ENCODE results near the gene C2CD2L.
"Not testable (repeated sequence)": the region's sequence is repeated elsewhere in the genome, so short reads cannot be mapped to it uniquely, and the experiment has no call there.

The C2CD2L gene

DNA sequence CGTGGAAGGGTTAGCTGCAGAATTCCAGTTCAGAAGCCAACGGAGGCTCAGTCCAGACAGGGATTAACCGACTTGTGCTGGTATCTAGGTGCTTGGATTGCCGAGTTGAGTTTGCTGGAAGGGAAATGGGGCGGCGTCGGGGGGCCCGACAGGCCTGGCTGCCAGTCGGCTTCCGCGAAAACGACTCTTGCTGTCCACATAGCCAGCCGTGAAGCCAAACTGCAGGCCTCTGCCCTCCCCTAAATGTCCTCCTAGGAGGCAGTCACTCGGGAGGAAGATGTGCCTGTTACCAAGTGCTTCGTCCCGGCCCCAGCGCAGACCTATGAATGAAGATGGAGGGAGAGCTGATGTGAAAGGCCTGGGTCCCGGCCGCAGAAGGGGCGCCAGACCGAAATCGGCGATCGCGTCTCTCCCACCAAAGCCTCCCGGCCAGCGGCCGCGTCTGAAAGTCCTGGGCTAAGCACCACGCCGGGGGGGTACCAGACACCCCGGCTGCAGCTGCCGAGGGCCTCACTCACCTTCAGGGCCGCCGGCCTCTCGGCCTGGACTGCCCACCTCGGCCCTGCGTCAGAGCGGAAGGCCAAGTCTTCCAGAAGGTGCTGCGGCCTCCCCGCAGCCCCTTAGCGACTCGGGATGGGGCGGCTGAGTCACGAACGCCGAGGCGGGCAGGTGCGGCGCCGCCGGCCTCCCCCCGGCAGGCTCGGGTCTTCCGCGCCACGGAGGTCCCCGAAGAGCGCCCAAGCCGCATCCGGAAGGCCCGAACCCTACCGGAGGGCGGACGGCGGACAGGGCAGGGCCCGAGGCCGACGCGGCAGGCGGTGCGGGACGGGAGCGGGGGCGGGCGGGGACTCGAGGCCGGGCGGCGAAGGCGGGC lies 13.0 kb upstream of the C2CD2L start:
- DNase-seq (ENCODE audit: low read depth, low spot score), result no peak

DNA sequence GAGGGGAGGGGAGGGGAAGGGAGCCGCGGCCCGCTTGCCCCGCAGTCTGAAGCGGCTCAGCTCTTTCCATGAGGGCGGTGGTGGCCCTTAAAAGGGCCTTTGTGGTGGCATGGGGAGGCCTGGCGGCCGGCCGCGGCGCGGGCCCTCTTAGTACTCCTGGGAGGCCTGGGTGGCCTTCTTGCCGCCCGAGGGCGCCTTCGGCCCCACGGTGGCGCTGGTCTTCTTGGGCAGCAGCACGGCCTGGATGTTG lies 12.4 kb upstream of the C2CD2L start:
- DNase-seq (ENCODE audit: low read depth, low spot score), result no peak

DNA sequence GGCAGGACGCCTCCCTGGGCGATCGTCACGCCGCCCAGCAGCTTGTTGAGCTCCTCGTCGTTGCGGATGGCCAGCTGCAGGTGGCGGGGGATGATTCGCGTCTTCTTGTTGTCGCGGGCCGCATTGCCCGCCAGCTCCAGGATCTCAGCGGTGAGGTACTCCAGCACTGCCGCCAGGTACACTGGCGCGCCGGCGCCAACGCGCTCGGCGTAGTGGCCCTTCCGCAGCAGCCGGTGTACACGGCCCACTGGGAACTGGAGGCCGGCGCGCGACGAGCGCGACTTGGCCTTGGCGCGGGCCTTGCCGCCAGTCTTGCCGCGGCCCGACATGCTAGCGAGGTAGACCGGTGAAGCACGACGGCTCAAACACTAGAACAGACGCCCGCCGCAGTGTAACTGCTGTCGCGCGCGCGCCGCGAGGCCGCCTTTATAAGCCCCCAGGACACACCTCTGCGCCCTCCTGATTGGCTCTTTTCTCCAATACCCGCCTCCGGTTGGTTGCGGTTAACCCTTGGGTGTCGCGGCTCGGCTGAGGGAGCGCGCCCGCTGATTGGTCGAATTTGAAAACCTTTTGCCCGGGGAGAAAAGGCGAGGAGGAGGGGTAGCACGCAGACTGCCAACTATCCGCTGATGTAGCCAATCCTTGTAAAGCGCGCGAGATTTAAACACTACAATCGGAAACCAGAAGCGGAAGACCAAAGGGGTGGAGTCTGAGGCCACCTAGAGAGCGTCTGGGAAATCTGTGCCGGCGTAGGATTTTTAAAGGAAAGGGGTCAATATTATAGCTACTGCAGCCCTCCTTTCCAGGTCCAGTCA lies 11.9 kb upstream of the C2CD2L start:
- peak; percentile 98 for DNase-seq (ENCODE audit: low read depth, low spot score)

DNA sequence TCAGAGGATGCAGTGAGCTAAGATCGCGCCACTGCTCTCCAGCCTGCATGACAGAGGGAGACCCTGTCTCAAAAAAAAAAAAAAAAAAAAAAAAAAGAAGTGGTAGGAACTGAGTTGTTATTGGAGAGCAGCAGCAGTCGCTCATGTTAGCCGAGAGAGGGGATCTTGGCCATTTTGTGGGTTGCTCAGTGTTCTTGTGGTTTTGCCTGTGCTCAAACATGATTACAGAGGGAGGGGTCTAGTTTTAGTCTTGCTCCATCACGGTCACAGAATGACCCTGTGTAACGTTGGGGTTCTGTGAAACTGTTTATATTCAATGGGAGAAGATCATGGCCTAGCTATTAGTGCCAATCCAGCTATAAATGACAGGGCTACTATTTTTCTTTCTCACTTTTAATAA lies 7.4 kb upstream of the C2CD2L start:
- no peak for DNase-seq (ENCODE audit: low read depth, low spot score)

DNA sequence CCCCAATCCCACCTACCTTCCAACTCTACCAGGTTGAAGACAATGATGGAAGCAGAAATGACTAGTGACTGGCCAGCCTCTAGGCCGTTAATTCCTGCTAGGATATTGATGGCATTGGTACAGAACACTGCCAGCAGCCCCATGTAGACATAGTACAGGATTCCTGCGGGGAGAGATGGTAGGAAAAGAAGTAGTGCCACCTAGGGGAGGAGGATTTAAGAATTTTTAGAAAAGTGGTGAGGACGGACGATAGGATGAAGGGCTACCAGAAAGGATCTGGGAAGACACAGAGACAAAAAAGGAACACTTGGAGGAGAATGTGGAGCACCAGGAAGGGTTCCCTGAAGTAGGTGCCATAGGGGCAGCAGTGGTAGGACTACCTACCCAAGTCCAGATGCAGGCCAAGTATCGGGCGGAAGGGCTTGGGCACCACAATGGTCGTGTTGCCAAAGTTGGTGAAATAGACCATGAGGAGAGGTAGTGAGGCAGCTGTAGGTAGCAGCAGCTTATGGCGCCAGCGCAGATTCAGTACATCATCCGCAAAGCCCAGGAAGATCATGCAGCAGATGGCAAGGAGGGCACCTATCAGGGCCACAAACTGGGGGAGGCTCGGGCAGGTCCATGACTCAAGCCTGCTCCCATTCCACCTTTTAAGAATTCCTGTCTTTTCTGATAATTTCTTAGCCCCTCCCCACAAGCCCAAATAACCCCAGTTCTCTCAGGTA lies 6.7 kb upstream of the C2CD2L start:
- DNase-seq (ENCODE audit: low read depth, low spot score), result no peak

DNA sequence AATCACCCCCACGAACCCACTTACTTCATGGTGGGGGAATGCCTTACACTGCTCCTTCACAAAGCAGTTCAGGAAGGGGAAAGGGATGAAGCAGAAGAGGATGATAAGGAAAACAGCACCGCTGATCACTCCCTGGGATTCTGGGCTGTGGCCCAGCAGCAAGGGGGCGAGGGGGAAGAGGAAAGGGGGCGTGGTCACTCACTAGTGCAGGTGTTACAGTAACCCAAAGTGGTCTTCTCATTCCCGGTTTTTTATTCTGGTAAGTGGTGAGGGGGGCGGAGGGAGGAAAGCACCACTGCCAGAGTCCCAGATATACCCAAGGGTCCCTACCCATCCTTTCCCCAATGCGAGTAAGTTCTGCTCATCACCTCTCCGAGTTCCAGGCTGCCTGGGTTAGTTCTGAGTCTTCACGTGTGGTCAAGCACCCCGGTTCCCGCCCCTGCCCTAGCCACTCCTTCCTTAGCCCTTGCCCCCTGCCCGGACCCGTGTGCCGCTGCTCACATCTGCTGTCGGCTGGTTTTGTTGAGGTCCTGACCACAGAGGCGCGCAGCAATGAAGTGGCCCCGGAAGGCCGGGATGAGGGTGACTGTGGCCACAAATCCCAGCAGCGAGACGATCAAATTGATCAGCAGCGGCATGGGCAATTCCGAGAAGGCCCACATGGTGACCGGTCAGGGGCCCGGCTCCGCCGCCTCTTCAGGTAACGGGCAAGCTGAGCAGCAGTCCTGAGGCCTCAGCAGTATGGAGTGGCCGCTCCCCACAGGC lies 6.0 kb upstream of the C2CD2L start:
- DNase-seq (ENCODE audit: low read depth, low spot score), result no peak

DNA sequence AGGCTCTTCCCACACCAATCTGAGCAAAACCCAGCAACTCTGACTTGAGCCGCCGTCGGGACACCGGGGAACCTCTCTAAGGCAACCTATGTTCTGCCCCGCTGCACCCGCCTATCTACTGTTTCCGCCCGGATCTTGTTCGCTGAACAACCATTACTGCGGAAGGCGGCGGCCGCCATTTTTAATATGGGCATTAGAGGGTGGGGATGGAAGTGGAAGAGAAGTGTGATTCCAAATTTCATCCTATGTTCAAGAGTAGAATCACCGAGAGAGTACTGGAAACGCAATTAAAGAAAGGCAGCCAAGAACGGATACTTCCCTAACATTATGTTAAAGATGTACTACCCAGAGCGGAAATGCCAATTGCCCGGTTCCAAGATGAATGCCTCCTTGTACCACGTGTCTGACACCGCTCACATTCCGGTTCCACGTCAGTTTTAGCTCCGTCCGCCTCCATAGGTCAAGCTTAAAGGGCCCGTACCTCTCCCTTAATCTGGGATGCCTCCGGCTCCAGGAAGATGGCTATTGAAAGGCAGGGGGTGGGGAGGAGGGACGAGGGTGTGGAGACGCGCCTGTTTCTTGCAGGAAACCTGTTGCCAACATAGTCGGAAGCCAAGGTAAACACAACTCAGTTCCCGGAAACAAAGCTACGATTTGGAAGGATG lies 5.3 kb upstream of the C2CD2L start, which contains the start of gene DPAGT1:
TSS of gene DPAGT1 (minus strand) at position 95 of the 665 bp plus-strand sequence. CDS start 198 bp downstream, outside the sequence.
- DNase-seq (ENCODE audit: low read depth, low spot score), result peak; percentile 89

DNA sequence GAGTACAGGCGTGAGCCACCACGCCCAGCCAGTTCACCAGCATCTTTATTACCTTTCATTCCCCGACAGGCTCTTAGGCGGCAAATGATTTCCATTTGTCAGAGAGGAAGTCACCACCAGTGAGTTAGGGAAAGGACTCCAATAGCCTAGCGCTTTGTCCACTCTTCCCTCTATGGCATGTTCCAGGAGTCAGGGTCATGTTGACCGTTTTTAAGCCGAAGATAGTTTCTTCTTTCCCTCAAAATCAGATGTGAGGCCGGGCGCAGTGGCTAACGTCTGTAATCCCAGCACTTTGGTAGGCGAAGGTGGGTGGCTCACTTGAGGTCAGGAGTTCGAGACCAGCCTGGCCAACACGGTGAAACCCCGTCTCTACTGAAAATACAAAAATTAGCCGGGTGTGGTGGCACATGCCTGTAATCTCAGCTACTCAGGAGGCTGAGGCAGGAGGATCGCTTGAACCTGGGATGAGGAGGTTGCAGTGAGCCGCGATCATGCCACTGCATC lies 3.9 kb upstream of the C2CD2L start:
- DNase-seq (ENCODE audit: low read depth, low spot score), result not testable (repeated sequence)

DNA sequence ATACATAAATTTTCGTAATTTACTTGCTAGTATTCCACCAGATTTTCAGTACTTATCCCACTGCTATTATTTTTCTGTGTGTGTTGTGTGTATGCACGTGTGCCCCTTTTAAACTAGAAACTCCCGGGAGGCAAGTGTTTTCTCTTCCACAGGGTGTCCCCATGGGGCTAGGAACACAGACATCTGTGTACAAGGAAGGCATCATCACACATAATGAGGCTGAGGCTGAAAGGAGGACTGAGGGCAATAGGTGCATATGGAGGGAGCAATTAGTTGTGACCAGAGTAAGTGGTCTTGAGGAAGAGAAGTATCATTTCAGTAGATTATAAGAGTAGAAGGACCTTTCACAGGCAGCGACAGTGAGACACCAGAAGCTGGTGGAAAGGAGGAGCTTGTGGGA lies 3.4 kb upstream of the C2CD2L start:
- DNase-seq (ENCODE audit: low read depth, low spot score), result no peak

DNA sequence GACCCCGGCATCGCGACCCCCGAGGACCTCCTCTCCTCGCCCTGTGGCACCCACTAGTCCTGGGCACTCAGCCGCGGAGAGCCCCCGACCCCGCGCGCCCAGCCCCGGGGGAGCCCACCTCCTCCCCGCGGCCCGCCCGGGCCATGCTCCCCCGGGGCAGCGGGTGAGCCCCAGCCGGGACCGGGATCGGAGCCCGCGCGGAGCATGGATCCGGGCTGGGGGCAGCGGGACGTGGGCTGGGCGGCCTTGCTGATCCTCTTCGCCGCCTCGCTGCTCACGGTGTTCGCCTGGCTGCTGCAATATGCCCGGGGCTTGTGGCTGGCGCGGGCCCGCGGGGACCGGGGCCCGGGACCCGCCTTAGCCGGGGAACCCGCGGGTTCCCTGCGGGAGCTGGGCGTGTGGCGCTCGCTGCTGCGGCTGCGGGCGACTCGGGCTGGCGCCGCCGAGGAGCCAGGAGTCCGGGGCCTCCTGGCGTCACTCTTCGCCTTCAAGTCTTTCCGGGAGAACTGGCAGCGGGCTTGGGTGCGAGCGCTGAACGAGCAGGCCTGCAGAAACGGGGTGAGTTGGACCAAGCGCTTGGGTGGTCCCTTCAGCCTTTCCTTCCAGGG lies 498 bp downstream of the C2CD2L start:
- DNase-seq (ENCODE audit: low read depth, low spot score), result no peak

DNA sequence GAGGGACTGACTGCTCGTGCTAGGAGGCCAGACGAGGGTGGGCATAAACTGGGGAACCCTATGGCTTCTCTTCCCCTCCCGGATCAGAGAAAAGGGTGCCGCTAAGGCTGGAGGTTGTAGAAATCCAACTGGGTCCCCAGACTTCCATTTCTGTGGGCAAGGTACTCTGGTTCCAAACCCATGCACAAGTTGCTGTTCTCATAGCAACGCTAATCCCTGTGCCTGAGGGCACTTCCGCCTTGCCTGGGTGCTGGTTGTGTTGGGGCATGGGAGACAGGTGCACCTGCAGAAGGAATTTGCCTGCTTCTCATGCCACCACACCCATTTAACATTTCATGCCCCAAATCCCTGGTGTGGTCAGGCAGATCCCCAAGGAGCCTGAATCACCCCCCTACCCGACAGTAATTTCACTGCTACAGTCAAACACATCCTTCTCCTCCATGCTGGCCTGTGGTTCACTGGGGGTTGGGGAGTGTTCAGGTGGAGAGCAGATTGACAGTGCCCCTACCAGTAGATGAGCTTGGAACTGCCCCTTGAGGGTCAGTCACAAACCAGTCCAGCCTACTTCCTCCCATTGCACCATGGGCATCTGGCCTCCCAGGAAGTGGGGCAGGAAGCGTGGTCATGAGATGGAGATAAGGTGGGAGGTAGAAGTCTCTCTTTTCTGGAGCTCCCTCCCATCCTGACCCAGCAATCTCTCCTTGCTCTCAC lies 1.2 kb downstream of the C2CD2L start:
- DNase-seq (ENCODE audit: low read depth, low spot score), result no peak

DNA sequence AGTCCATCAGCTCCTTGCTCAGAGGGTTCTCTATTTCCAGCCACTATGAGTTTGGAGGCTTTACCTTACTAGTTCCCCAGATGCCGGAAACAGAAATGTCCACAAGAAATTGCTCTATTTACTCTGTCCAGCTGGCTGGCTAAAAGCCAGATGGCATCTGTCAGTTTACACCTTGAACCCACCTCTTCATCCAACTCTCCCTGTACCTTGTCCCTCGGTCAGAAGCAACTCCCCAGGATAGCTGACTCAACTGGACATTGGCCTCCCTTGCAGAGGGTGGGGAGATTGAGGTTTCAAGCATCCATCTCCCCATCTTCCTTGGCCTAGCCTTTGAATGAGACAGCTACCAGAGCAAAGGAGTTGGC lies 1.7 kb downstream of the C2CD2L start:
- no peak for DNase-seq (ENCODE audit: low read depth, low spot score)

DNA sequence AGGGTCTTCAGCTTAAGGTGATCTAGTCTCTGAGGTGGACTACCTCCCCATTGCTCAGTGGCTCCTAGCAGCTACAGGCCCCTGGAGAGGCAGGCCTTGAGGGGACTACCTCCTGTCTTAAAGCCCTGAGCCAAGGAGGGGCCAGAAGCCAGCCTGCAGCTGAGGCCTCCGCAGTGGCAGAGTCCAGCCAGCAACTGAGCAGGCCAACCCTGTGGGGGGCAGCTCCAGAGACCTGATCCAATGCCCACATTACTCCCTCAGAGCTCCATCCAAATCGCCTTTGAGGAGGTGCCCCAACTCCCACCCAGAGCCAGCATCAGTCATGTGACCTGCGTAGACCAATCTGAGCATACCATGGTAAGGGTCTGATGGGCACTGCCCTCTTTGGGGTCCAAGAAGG lies 2.7 kb downstream of the C2CD2L start:
- DNase-seq (ENCODE audit: low read depth, low spot score), result no peak

DNA sequence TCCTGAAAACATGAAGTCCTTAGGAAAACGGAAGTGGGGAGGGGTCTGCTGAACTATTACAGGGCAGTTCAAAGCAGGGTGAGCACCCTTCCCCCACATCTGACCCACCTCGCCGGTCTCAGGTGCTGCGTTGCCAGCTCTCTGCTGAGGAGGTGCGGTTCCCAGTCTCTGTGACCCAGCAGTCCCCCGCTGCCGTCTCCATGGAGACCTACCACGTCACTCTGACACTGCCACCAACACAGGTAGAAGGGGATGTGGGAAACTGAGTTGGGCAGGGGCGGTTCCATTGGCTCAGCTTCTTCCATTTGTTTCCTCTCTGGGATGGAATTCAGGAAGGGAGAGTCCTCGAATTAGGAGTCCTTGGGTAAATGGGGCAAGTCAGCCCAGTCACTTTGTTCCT lies 3.3 kb downstream of the C2CD2L start:
- DNase-seq (ENCODE audit: low read depth, low spot score), result no peak

DNA sequence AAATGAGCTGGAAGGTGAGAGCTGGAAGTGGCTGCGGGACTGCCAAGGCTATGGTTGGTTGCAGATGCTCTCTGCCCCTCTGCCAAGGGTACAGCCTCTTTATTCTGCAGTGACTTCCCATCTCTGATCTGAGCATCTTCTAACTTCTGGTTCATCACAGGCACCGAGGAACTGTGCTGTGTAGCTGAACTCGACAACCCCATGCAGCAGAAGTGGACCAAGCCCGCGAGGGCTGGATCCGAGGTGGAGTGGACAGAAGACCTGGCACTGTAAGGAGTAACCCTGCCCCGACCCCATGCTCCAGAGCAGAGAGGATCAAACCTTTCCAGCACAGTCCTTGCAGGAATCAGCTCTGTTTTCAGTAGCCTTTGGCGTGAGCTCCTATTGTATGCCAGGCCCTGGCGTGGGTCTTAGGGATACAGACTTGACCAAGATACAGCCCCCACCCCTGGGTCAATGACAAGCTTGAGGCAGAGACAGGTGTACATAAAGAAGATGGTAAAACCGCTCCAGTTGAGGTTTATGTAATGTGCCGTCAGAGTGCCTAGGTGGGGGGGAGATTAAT lies 4.3 kb downstream of the C2CD2L start:
- no peak for DNase-seq (ENCODE audit: low read depth, low spot score)

DNA sequence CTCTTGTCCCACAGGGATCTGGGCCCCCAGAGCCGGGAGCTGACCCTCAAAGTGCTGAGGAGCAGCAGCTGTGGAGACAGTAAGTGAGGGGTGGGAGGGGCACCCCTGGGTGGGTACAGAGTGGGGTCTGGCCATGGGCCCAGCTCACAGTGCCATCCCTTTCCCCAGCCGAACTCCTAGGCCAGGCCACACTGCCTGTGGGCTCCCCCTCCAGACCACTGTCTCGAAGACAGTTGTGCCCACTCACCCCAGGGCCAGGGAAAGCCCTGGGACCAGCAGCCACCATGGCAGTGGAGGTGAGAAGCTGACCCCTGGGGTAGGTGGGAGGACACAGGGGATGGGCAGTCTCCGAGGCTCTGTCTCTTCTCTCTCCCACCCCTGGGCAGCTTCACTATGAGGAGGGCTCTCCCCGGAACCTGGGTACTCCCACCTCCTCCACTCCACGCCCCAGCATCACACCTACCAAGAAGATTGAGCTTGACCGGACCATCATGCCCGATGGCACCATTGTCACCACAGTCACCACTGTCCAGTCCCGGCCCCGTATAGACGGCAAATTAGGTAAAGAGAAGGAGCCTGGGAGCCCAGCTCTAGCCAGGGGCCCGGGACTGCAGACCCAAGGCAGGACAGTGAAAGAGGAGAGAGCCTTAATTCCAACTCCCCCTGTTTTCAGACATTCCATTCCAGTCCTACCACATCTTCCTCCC lies 5.3 kb downstream of the C2CD2L start:
- DNase-seq (ENCODE audit: low read depth, low spot score), result no peak

DNA sequence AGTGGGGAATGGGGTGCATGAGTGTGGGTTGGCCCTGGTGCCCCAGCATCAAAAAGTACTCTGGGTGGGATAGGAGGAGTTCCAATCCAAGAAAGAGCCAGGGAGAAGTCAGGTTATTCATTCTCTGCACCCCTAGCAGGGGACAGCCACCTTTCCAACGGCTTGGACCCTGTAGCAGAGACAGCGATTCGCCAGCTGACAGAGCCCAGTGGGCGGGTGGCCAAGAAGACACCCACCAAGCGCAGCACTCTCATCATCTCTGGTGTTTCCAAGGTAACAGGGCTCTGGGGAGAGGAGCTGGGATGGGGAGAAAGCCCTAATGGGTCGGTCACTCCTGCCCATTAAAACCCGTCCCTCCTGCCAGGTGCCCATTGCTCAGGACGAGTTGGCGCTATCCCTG lies 6.6 kb downstream of the C2CD2L start:
- no peak for DNase-seq (ENCODE audit: low read depth, low spot score)

DNA sequence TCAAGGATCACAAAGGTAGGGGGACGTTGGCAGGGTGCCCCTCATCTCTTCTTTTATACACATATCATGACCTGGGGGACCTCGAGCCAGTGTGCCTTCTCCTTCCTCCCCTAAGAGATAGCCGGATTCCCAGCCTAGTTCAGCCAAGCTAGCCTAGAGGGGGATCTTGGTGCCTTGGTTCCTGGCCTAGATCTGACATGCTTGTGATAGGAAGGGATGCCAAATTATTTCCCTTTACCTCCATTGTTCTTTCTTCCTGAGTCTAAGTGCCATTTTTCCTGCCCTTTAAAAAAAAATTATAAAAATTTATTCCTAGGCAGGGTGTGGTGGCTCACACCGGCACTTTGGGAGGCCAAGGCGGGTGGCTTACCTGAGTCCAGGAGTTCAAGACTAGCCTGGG lies 7.2 kb downstream of the C2CD2L start:
- no peak for DNase-seq (ENCODE audit: low read depth, low spot score)
